ENCODE data around the gene POLR3E.
"Not testable (repeated sequence)": the region's sequence is repeated elsewhere in the genome, so short reads cannot be mapped to it uniquely, and the experiment has no call there.

The POLR3E gene

DNA sequence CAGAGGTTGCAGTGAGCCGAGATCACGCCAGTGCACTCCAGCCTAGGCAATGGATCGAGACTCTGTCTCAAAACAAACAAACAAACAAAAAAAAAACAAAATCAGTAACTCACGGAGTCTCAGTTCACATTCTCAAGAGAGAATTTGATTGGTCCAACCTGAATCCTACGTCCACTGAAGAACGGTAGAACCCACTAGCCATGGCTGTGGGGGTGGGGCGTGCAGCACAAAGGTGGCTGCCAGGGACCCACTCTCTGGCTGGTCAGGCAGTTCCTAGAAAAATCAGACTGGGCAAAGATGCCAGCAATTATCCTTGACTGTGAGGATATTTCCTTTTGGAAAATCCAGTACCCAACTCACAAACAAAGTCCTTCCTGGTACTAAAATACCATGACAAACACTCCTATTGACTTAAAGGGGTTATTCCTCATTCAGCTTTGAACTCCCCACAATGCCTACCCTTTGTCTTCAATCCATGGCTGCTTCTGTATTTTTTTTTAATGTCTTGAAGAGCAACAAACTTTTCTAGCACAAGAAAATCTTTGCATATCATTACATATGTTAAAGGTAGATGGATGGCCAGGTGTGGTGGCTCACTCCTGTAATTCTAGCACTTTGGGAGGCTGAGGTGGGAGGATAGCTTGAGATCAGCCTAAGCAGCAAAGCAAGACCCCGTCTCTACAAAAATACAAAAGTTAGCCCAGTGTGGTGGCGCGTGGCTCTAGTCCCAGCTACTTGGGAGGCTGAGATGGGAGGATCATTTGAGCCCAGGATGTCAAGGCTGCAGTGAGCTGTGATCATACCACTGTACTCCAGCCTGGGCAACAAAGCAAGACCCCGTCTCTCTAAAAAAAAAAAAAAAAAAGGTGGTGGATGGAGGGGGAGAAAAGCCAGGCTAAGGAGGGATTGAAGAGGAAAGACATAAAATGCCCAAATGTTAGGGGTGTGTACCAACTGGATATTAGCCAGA is 3.8 kb upstream of the POLR3E start:
- DNase-seq (ENCODE audit: low read depth in 3 of 3) = no peak

DNA sequence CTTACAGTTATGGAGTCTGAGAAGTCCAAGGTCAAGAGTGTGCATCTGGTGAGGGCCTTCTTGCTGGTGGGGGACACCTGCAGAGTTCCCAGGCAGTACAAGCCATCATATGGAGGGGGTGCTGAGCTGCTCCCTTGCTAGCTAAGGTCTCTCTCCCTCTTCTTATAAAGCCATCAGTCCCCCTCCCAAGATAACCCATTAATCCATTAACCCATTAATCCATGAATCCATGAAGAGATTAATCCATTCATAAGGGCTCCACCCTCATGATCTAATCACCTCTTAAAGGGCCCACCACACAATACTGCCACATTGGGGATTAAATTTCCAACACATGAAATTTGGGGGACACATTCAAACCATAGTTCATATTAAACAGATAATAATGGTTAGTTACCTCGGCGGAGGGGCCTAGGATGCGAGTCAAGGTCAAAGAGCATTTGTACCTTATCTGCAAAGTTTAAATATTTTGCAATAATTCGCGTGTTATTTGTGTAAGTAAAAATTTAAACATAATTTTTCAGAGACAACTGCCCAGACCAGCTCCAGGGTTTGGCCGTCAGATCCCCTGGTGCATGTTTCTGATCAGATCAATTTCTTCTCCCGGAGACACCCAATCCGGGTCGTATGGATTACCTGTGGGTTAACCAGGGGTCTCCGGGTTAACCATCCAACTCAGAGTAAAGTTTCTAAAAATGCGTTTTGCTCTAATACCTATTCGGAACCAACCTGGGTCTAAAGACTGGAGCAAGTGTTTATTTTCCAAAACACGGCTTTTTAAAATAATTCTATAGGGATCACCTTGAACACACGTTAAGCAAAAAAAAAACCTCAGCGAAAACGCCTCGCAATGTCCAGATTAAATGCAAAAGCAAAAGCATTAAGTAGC is 740 bp upstream of the POLR3E start:
- no peak for DNase-seq (ENCODE audit: low read depth in 3 of 3)

DNA sequence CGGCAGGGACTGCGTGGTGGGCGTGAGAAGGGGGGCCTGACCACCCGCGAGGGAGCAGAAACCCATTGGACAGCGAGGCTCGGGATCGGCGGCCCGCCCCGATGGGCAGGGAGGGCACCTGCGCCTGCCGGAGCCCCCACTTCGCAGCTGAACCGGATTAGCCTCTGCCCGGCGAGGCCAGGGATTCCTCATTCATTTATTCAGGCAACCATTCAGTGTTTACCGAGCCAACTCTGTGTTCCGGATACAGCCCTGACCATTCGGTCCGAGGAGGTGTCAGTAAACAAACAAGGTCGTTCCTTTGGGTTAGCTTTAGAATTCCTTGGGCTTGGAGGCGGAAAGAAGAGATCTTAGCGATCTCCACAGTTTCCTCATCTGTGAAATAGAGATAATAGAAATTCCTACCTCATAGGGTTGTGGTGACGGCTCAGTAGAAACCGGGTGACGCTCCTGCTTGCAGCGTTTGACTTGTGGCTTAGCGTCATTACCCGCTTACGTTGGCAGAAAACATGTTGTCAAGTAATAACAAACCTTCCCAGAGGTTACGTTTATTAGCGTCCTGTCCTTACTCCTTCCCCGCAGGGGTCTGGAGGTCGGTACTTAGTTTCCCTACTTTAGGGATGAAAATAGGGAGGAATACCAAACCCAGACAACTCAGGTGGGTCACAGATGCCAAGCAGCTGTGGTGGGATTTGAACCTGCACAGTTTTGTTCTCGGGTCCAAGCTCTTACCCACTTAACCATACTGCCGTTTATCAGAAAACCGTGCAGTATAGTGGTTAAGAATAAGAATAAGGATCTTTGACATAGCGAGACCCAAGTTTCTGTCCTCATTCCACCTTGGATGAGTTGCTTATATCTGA is 893 bp downstream of the POLR3E start:
- peak; percentile 50 to 66 (median 65) for DNase-seq (ENCODE audit: low read depth in 3 of 3)

DNA sequence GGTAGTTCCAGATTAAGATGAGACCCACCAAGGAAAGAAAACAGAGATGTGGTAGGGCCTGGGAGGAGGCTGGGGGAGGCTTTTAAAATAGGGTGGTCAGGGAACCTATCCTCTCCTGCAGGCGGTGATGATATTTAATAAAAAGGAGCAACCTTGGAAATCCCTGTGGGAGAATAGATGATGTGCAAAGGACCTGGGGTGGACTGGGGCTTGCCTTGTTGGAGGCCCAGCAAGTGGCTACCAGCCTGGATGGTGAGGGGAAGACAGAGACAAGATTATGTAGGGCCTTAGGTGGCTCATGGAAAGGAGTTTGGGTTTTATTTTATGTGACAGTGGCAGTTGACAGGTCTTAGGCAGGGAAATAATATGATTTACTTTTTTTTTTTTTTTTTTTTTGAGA is 1.8 kb downstream of the POLR3E start:
- DNase-seq (ENCODE audit: low read depth in 3 of 3) = no peak

DNA sequence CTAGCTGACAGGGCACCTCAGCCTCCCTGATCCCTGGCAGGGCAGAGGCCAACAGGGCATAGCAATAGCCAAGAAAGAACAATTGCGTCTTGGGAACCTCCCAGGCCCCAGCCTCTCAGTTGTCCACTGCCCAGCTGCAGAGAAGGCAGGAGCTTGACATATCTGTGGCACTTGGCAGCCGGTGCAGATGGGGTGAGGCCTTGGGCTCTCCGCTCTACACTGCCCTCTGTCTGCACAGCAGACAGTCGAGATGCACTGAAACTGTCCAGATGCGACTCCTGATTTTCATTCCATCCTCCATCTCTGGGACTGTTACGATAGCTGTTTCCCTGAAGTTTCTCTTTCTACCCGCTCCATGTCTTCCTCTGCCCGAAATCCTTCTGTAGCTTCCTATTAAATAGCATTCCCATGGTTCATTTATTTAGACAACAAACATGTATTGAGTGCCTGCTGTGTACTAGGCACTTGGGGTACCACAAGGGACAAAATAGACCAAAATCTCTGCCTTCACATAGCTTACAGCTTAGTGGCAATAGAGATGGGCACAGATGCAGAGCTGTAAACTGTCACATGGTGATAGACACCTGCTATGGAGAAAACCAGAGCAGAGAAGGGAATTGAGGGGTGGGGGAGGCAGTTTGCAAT is 3.3 kb downstream of the POLR3E start:
- peak in 1 of 3 experiments; percentile 39 for DNase-seq (ENCODE audit: low read depth in 3 of 3)

DNA sequence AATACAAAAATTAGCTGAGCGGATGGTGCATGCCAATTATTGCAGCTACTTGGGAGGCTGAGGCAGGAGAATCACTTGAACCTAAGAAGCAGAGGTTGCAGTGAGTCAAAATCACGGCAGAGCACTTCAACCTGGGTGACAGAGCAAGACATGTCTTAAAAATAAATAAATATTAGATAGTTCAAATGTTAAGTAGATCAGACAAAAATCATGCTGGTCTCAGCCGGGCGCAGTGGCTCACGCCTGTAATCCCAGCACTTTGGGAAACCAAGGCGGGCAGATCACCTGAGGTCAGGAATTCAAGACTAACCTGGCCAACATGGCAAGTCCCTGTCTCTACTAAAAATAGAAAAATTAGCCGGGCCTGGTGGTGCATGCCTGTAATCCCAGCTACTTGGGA is 4.2 kb downstream of the POLR3E start:
- DNase-seq (ENCODE audit: low read depth in 3 of 3) = not testable (repeated sequence)

DNA sequence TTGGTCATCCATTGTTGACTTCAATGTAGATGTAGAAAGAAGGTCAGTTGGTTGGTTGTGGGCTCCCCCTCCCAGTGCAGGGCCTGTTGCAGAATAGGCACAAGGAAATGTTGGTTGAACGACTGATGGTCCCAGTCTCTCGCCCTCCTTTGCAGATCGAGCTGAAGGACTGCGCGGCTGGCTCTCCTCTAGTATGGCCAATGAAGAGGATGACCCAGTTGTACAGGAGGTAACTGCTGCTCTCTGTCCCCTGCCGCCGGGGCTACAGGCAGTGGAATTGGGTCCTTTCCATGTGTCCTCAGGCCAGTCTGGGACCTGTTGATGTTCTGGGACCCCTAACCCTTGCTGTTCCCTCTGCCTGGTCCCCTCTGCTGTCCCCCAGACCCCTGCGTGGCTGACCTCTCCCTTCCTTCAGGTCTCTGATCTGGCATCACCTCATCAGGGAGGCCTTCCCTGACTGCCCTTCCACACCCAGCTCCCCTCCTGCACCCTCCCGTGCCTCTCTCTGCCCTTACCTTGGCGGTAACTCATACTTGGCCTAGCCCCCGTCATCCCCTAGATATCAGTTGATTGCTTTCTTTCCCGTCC is 5.7 kb downstream of the POLR3E start:
- DNase-seq (ENCODE audit: low read depth in 3 of 3) = no peak

DNA sequence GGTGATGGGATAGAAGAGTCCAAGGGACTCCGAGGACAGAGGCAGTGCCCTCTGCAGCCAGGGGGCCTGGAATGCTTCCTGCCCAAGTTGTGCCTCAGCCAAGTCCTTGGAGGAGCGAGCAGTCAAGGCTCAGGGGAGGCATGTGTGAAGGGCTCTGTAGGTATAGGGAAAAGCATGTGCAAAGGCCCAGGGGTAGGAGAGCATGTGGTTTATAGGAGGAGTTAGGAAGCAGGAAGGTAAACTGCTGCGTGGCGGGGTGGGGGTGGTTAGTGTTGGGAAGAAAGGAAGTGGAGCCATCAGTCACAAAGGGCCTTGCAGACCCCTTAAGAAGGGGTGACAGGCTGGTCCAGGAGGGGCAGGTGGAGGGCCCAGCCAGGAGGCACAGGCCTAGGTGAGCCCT is 7.2 kb downstream of the POLR3E start:
- DNase-seq (ENCODE audit: low read depth in 3 of 3) = no peak

DNA sequence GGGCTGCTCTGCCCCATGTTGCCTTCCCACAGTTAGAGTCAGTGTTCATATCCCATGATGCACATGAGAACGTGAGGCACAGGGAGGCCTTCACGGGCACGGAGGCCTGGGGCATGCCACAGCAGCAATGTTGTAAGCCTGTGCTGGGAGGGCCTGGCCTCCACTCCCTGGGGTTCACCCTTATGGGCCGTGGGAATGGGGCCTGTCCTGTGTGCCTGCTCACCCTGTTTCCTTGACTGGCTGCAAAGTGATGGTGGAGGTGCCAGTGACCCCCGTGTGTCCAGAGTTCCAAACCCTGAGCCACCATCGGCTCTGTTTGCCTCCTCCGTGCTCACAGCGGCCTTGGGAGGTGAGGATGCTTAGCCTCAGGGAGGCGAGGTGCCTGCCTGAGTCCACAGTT is 9.6 kb downstream of the POLR3E start:
- no peak for DNase-seq (ENCODE audit: low read depth in 3 of 3)

DNA sequence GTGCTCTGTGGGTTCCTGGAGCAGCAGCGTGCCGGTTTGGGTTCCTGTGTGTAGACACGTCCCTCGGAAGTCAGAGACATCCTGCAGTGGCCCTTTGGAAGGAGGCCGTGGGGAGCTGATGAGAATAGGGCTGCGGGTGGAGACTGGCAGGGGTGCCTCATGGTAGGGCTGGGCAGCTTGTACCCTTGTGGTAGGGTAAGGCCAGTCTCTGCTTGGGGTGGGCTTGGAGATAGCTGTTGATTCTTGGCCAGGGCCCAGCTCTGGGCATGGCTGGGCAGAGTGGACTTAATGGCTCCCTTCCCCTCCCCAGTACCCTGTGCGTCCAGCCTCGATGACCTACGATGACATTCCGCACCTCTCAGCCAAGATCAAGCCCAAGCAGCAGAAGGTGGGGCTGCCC is 10.6 kb downstream of the POLR3E start:
- DNase-seq (ENCODE audit: low read depth in 3 of 3) = no peak

DNA sequence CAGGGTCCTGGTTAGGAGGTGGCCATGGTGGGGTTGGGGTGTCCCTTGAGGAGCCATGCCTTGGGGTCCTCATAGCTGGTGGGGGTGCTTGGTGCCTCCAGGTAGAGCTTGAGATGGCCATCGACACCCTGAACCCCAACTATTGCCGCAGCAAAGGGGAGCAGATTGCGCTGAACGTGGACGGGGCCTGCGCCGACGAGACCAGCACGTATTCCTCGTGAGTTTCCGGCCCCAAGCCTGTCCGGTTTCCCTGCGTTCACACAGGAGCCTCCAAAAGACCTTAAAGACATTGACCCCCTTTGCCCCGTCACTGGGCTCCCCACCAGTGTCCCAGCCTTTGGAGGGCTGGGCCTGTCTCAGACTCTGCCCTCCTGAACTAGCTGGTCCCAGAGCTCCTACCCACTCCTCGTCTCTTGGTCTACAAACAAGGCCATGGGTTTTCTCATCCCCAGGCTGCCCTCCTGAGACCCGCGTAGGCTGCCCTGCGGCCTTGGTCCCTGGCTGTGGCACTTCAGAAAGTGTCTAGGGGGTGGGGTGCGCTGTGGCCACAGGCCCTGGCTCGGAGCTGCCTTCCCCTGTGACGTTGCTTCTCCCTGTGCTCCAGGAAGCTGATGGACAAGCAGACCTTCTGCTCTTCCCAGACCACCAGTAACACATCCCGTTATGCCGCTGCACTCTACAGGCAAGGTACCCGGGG is 11.8 kb downstream of the POLR3E start:
- DNase-seq (ENCODE audit: low read depth in 3 of 3) = no peak

DNA sequence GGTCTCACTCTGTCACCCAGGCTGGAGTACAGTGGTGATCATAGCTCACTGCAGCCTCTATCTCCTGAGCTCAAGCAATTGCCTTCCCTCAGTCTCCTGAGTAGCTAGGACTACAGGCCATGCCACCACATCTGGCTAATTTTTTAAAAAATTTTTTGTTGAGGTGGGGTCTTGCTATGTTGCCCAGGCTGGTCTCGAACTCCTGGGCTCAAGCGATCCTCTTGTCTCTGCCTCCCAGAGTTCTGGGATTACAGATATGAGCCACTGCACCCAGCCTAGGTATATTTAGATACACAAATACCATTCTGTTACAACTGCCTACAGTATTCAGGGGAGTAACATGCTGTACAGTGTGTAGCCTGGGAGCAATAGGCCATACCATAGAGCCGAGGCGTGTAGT is 14.3 kb downstream of the POLR3E start:
- no peak for DNase-seq (ENCODE audit: low read depth in 3 of 3)

DNA sequence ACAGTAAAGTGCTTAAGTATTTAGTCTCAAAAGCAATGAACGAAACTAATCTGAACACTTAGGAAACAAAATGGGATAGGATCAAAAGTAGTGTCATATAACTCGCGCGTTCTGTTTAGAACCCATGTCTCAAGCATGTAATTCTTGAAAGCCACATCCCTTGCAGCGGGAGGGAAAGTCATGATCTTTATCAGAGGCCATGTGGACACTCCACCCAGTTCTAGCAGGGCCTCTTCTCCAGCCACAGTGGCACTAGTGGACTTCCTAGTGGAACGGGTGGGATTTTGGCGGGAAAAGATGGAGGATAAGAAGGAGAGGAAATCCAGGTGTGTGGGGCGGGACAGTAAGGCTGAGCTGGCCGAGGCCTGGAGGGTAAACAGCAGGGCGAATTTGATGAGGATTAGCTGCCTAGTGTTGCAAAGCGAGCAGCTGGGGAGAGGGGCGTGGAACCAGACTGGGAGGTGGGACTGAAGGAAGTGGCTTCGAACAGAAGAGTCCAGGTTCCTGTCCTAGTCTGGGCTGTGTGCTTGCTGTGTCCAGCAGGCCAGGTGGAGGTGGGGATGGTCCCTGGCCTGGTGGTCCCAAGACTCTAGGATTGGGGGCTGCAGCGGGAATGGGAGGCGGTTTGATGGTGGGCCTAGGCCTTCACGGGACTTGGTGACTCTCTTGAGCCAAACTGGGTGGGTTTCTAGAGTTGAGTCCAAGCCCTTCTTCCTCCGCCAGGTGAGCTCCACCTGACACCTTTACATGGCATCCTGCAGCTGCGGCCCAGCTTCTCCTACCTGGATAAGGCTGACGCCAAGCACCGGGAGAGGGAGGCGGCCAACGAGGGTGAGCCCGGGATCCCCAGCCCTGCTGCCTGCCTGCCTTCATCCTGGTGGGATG is 15.9 kb downstream of the POLR3E start:
- no peak for DNase-seq (ENCODE audit: low read depth in 3 of 3)

DNA sequence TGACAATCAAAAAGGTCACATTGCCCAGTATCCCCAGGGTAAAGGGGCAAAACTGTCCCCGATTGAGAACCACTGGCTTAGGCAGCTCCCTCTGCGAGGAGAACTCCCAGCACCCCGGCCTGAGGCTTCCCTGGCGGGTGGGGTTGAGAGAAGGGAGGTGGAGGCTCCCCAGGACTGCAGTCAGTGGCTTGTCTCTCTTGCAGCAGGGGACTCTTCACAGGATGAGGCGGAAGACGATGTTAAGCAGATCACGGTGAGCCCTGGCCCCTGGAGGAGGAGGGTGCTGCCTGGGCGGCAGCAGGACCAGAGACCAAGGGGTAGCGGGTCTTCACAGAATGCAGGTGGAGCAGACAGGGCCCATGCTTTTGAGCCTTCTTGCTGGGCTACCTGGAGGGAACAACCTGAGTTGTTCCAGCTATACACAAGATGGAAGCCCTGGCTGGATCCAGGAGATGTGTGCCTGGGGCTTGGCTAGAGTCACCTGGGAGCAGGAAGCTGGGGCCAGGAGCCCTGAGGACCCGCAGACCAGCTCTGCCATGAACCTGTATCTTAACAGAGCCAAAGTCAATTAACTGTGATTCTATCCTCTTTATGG is 16.8 kb downstream of the POLR3E start:
- DNase-seq (ENCODE audit: low read depth in 3 of 3) = no peak

DNA sequence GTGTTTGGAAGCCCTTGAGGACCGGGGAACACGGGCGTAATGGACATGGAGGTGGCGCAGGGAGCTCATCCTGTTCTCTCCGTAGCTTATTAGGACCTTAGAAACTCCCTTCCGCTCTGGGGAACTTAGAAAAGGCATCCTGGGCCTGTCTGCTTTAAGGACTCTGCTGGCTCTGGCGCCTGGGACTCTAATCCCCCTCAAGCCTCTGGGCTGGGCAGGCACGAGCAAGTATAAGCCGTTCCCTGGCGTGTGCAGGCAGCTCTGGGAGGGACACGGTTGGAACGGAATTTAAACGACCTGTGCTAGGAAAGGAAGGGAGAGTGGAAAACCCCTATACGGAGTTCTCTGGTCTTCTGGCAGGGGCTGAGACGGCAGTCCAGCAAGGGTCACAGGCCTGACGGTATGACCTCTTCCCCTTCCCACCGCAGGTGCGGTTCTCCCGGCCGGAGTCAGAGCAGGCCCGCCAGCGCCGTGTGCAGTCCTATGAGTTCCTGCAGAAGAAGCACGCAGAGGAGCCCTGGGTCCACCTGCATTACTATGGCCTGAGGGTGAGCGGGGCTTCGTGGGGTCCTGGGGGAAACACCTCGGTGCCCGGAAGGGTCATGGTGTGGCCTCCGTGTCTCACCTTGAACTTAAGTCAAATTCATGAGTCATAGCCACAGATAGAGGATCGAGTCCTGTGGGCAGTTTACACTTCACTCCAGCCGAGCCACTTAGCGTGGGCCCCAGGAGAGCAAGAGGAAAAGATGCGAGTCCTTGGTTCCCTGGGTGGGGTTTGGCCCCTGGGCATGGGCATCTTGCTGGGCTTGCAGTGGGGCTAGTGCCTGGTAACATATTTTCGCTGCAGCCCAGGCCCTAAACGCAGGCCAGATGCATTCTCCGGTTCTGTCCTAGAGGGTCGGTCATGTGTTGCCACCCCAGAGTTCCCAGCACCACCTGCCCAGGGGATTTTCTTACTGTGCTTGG is 17.7 kb downstream of the POLR3E start:
- no peak for DNase-seq (ENCODE audit: low read depth in 3 of 3)

DNA sequence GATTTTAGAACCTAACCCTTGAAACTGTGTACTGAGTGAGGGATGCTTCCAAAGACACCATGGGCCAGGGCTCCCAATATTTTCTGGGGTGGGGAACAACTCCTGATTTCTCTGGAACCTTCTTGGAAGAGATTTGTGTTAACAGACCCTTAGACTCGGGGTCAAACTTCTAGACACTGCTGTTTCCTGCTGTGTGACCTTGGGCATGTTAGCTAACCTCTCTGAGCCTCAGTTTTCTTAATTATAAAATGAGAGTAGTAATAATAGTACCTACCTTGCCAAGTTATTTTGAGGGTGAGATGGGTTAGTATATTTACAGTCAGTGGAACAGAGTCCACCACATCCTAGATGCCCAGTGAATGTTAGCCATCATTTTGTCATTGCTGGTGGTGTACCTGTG is 18.8 kb downstream of the POLR3E start:
- no peak for DNase-seq (ENCODE audit: low read depth in 3 of 3)

DNA sequence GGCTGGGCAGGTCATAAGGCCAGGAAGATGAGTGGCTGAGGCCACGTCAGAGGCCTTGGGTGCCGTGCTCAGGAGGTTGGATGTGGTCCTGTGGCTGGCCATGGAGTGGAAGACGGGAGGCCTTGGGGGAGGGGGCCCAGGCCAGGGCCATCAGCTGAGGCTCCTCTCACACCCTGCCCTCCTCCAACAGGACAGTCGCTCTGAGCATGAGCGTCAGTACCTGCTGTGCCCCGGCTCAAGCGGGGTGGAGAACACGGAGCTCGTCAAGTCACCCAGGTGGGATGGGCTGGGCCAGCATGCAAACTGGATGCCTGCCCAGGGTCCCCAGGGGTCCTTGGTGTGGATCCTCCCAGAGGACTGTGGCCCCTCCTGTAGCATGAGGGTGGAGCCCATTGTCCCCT is 19.2 kb downstream of the POLR3E start:
- no peak for DNase-seq (ENCODE audit: low read depth in 3 of 3)

All from stimulated activated CD4-positive, alpha-beta T cell treated with anti-CD3 and anti-CD28 coated beads, TNF-alpha, amount 100 ng/mL, for 24 hours (primary cell).